Loucy (cell line): ENCODE data around the gene PAK2.

Experiments used
- CTCF ChIP-seq: fragments of 200-600 bp; sonication (generic); conservative IDR thresholded peaks from 2 replicates; pipeline ENCODE4 v1.5.1; 2014; ENCODE audit warnings: mild to moderate bottlenecking, antibody characterized with exemption, low read length
- EZH2phosphoT487 ChIP-seq: fragments of 200-600 bp; IDR thresholded peaks from 2 replicates; pipeline ENCODE4 v1.6.1; 2018; ENCODE audit warnings: antibody characterized with exemption, mild to moderate bottlenecking, moderate library complexity, borderline replicate concordance

- no peak for TF ChIP-seq CTCF
- no peak for TF ChIP-seq EZH2phosphoT487
These were observed 32.1 kb upstream of the PAK2 start for GRCh38 chr3:196707566-196707965.
